Liver (tissue), 9 donors: ENCODE results near the gene TCF12. TPM values are rescaled to one million over a fixed set of nuclear protein-coding genes. Genes with fewer than 3 reads are reported as not detected.

ENCODE experiments used
- DNase-seq: peaks from one replicate; pipeline ENCODE4 v3.0.0-alpha.2; 2017; ENCODE audit warnings: low spot score
- H3K27ac ChIP-seq, 2 donors: one replicate each; pipeline ENCODE4 v1.7.0; 2013; ENCODE audit warnings: inconsistent platforms in 2 of 2, low read length in 2 of 2, control low read depth in 1 of 2, low read depth in 1 of 2, mild to moderate bottlenecking in 1 of 2
- H3K27me3 ChIP-seq, 4 donors: one replicate each; pipeline versions ENCODE4 v1.6.1 to v1.7.0; 2013; ENCODE audit warnings: low read length in 3 of 4, inconsistent platforms in 1 of 4, mild to moderate bottlenecking in 1 of 4, moderate library complexity in 1 of 4; ENCODE audit not compliant: control insufficient read depth in 4 of 4, insufficient read depth in 4 of 4
- H3K36me3 ChIP-seq, 4 donors: one replicate each; pipeline versions ENCODE4 v1.6.1 to v1.7.0; 2013; ENCODE audit warnings: low read length in 3 of 4, mild to moderate bottlenecking in 3 of 4, low read depth in 1 of 4, moderate library complexity in 1 of 4; ENCODE audit not compliant: control insufficient read depth in 4 of 4, insufficient read depth in 3 of 4
- H3K4me1 ChIP-seq, 4 donors: one replicate each; pipeline versions ENCODE4 v1.6.1 to v1.7.0; 2013; ENCODE audit warnings: low read length in 3 of 4, mild to moderate bottlenecking in 3 of 4, moderate library complexity in 1 of 4; ENCODE audit not compliant: control insufficient read depth in 4 of 4, insufficient read depth in 4 of 4
- H3K4me3 ChIP-seq, 3 donors: one replicate each; pipeline versions ENCODE4 v1.6.1 to v1.7.0; 2013; ENCODE audit warnings: low read length in 3 of 3, control low read depth in 1 of 3, low read depth in 1 of 3, mild to moderate bottlenecking in 1 of 3
- H3K9ac ChIP-seq, 2 donors: one replicate each; pipeline ENCODE4 v1.7.0; 2013; ENCODE audit warnings: low read length in 2 of 2, mild to moderate bottlenecking in 2 of 2, moderate library complexity in 2 of 2, control low read depth in 1 of 2, low read depth in 1 of 2
- H3K9me3 ChIP-seq, 4 donors: one replicate each; pipeline versions ENCODE4 v1.6.1 to v1.7.0; 2013; ENCODE audit warnings: low read length in 3 of 4; ENCODE audit not compliant: control insufficient read depth in 4 of 4
- EGR1 ChIP-seq, 2 donors: IDR thresholded peaks; 2 replicates each; pipeline ENCODE4 v1.6.1; 2016 to 2018; ENCODE audit warnings: antibody characterized with exemption in 2 of 2, low read depth in 2 of 2
- FOXA1 ChIP-seq: IDR thresholded peaks from 2 replicates; pipeline ENCODE4 v1.6.1; 2016; ENCODE audit warnings: antibody characterized with exemption
- GABPA ChIP-seq, 2 donors: IDR thresholded peaks in 1 of 2; conservative IDR thresholded peaks in 1 of 2; 2 replicates each; pipeline ENCODE4 v1.6.1; 2016; ENCODE audit warnings: antibody characterized with exemption in 2 of 2, mild to moderate bottlenecking in 1 of 2, moderate library complexity in 1 of 2
- HNF4G ChIP-seq: IDR thresholded peaks from 2 replicates; pipeline ENCODE4 v1.6.1; 2016; ENCODE audit warnings: antibody characterized with exemption
- JUND ChIP-seq, 2 donors: IDR thresholded peaks; 2 replicates each; pipeline ENCODE4 v1.6.1; 2016; ENCODE audit warnings: antibody characterized with exemption in 2 of 2
- NR2F2 ChIP-seq: IDR thresholded peaks from 2 replicates; pipeline ENCODE4 v1.6.1; 2016; ENCODE audit warnings: antibody characterized with exemption
- RAD21 ChIP-seq, 2 donors: IDR thresholded peaks; 2 replicates each; pipeline ENCODE4 v1.6.1; 2016; ENCODE audit warnings: antibody characterized with exemption in 2 of 2, mild to moderate bottlenecking in 2 of 2
- RXRA ChIP-seq, 2 donors: IDR thresholded peaks; 2 replicates each; pipeline ENCODE4 v1.6.1; 2017 to 2018; ENCODE audit warnings: antibody characterized with exemption in 2 of 2, mild to moderate bottlenecking in 1 of 2
- SP1 ChIP-seq: IDR thresholded peaks from 2 replicates; pipeline ENCODE4 v1.6.1; 2018; ENCODE audit warnings: antibody characterized with exemption, mild to moderate bottlenecking
- TAF1 ChIP-seq: conservative IDR thresholded peaks from 2 replicates; pipeline ENCODE4 v1.6.1; 2016; ENCODE audit warnings: antibody characterized with exemption, mild to moderate bottlenecking
- YY1 ChIP-seq: IDR thresholded peaks from 2 replicates; pipeline ENCODE4 v1.6.1; 2016; ENCODE audit warnings: antibody characterized with exemption, mild to moderate bottlenecking
- WGBS: extraction: QIAGEN DNeasy Blood & Tissue Kit; methylation state at CpG from one replicate; pipeline ENCODE4 v1.1.7; 2013; 5-methylcytosine and 5-hydroxymethylcytosine counted together
- polyA plus RNA-seq, 2 donors: library from polyadenylated mRNA; stranded (reverse) in 1 of 2; unstranded in 1 of 2; fragments of 200-250 nt in 1 of 2; fragments of >200 nt in 1 of 2; fragmentation: Nextera tagmentation in 1 of 2; extraction: Ambion mirVana in 1 of 2; gene quantifications; one replicate each; pipeline versions ENCODE4 v1.2.1 to v1.2.3, GENCODE V29; 2013 to 2015
- total RNA-seq, 2 donors: library from RNA; depleted of rRNA; stranded (reverse); fragments of >200 nt; gene quantifications; one replicate each; pipeline ENCODE4 v1.2.3, GENCODE V29; 2014
- TF ChIP-seq, protein P1 (sequence below): IDR thresholded peaks from 2 replicates; pipeline ENCODE4 v1.6.1; 2016; ENCODE audit warnings: antibody characterized with exemption
- TF ChIP-seq, protein P2 (sequence below): IDR thresholded peaks from 2 replicates; pipeline ENCODE4 v1.6.1; 2016; ENCODE audit warnings: antibody characterized with exemption
- TF ChIP-seq, protein P3 (sequence below): IDR thresholded peaks from 2 replicates; pipeline ENCODE4 v1.6.1; 2016; ENCODE audit warnings: antibody characterized with exemption, mild to moderate bottlenecking
- TF ChIP-seq, protein P4 (sequence below): IDR thresholded peaks from 2 replicates; pipeline ENCODE4 v1.6.1; 2016; ENCODE audit warnings: antibody characterized with exemption
- TF ChIP-seq, protein P5 (sequence below): fragments of 150-350 bp; IDR thresholded peaks from 2 replicates; pipeline ENCODE4 v1.5.1; 2017; ENCODE audit warnings: improper control_type of control experiment, low read depth, low read length; ENCODE audit not compliant: missing input control
- donor health status: healthy.
- donor health status: healthy.
- donor health status: healthy.
- donor health status: healthy.
- donor health status: healthy.

TCF12 gene
- total and polyA plus RNA-seq, 4 donors = 8.7 to 38.3 (median 22.3) TPM

DNA sequence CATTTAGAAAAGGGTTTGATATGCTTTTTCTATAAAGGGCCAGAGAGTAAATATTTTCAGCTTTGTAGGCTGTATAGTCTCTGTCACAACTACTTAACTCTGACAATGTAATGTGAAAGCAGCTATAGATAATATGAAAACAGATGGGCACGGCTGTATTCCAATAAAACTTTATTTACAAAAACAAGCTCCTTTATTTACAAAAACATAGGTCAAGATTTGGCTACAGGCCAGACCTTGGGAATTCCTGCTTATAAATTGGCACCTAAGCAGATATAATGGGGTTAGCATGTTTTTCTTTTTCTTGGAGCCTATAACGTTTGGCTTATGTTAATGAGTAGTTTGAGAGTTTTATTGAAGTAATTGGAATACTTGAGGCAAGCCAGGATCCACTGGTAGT is 338.5 kb downstream of the TCF12 start:
- H3K9me3 ChIP-seq = no peaks in the 10 kb centered on the region
- peaks cover under 1 to 12% (median 9%) of the 10 kb centered on the region in 4 donors for H3K36me3 ChIP-seq
- 85% methylated on average over 2 of the region's 2 CpGs for WGBS
- H3K4me1 ChIP-seq = no peaks in the 10 kb centered on the region
- TF ChIP-seq GABPA (IDR thresholded peaks at IDR 0.05 in 1 of 2, conservative IDR thresholded peaks at IDR 0.05 in 1 of 2) (no peak), FOXA1 (no peak), RXRA (IDR thresholded peaks at IDR 0.05) (no peak), RAD21 (IDR thresholded peaks at IDR 0.05) (no peak), TAF1 (no peak), HNF4G (no peak), SP1 (no peak), YY1 (no peak), NR2F2 (no peak), EGR1 (IDR thresholded peaks at IDR 0.05; ENCODE audit: low read depth in 2 of 2) (no peak)
- TF ChIP-seq, protein P1, sequence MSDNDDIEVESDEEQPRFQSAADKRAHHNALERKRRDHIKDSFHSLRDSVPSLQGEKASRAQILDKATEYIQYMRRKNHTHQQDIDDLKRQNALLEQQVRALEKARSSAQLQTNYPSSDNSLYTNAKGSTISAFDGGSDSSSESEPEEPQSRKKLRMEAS = no peak
- TF ChIP-seq, protein P2, sequence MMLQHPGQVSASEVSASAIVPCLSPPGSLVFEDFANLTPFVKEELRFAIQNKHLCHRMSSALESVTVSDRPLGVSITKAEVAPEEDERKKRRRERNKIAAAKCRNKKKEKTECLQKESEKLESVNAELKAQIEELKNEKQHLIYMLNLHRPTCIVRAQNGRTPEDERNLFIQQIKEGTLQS = no peak
- TF ChIP-seq, protein P3, sequence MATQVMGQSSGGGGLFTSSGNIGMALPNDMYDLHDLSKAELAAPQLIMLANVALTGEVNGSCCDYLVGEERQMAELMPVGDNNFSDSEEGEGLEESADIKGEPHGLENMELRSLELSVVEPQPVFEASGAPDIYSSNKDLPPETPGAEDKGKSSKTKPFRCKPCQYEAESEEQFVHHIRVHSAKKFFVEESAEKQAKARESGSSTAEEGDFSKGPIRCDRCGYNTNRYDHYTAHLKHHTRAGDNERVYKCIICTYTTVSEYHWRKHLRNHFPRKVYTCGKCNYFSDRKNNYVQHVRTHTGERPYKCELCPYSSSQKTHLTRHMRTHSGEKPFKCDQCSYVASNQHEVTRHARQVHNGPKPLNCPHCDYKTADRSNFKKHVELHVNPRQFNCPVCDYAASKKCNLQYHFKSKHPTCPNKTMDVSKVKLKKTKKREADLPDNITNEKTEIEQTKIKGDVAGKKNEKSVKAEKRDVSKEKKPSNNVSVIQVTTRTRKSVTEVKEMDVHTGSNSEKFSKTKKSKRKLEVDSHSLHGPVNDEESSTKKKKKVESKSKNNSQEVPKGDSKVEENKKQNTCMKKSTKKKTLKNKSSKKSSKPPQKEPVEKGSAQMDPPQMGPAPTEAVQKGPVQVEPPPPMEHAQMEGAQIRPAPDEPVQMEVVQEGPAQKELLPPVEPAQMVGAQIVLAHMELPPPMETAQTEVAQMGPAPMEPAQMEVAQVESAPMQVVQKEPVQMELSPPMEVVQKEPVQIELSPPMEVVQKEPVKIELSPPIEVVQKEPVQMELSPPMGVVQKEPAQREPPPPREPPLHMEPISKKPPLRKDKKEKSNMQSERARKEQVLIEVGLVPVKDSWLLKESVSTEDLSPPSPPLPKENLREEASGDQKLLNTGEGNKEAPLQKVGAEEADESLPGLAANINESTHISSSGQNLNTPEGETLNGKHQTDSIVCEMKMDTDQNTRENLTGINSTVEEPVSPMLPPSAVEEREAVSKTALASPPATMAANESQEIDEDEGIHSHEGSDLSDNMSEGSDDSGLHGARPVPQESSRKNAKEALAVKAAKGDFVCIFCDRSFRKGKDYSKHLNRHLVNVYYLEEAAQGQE = no peak
- TF ChIP-seq, protein P4, sequence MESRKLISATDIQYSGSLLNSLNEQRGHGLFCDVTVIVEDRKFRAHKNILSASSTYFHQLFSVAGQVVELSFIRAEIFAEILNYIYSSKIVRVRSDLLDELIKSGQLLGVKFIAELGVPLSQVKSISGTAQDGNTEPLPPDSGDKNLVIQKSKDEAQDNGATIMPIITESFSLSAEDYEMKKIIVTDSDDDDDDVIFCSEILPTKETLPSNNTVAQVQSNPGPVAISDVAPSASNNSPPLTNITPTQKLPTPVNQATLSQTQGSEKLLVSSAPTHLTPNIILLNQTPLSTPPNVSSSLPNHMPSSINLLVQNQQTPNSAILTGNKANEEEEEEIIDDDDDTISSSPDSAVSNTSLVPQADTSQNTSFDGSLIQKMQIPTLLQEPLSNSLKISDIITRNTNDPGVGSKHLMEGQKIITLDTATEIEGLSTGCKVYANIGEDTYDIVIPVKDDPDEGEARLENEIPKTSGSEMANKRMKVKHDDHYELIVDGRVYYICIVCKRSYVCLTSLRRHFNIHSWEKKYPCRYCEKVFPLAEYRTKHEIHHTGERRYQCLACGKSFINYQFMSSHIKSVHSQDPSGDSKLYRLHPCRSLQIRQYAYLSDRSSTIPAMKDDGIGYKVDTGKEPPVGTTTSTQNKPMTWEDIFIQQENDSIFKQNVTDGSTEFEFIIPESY = no peak
- TF ChIP-seq, protein P5, sequence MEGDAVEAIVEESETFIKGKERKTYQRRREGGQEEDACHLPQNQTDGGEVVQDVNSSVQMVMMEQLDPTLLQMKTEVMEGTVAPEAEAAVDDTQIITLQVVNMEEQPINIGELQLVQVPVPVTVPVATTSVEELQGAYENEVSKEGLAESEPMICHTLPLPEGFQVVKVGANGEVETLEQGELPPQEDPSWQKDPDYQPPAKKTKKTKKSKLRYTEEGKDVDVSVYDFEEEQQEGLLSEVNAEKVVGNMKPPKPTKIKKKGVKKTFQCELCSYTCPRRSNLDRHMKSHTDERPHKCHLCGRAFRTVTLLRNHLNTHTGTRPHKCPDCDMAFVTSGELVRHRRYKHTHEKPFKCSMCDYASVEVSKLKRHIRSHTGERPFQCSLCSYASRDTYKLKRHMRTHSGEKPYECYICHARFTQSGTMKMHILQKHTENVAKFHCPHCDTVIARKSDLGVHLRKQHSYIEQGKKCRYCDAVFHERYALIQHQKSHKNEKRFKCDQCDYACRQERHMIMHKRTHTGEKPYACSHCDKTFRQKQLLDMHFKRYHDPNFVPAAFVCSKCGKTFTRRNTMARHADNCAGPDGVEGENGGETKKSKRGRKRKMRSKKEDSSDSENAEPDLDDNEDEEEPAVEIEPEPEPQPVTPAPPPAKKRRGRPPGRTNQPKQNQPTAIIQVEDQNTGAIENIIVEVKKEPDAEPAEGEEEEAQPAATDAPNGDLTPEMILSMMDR = no peak
- H3K9ac ChIP-seq = no peak overlapping the region
- DNase-seq = no peak
- no peaks in the 10 kb centered on the region for H3K27me3 ChIP-seq
- no peak overlapping the region for H3K4me3 ChIP-seq
- H3K27ac ChIP-seq = no peak overlapping the region

DNA sequence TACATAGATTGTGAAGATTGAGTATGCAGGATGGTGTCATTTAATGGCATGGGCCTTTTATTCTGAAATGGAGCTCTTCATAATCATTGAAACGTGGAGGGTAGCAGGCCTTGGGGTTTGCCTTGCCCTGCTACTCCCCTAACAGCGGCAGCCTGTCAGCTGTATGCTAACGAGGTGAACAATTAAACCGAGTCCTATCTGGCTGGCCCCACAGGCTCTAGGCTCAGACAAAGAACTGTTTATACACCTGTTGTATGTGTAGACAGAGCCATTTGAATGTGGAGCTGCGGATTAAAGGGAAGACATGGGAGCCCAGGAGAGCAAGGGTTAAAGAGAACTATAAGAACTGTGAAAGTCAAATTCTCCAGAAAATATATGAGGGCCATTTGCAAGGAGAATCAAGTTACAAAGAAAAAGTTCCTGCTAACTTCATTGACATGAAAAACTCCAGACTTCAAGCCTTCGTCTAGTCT is 341.2 kb downstream of the TCF12 start:
- no peaks in the 10 kb centered on the region for H3K9me3 ChIP-seq
- H3K4me1 ChIP-seq = no peaks in the 10 kb centered on the region
- H3K4me3 ChIP-seq = no peak overlapping the region
- H3K27me3 ChIP-seq = no peaks in the 10 kb centered on the region
- DNase-seq = no peak
- H3K27ac ChIP-seq = no peak overlapping the region
- WGBS = 65% methylated on average over 6 of the region's 6 CpGs
- peaks cover 4 to 20% (median 15%) of the 10 kb centered on the region in 4 donors for H3K36me3 ChIP-seq
- no peak overlapping the region for H3K9ac ChIP-seq
- TF ChIP-seq EGR1 (IDR thresholded peaks at IDR 0.05; ENCODE audit: low read depth in 2 of 2) (no peak), JUND (IDR thresholded peaks at IDR 0.05) (no peak), RXRA (IDR thresholded peaks at IDR 0.05) (no peak), SP1 (no peak), NR2F2 (no peak), YY1 (no peak), FOXA1 (no peak)
- TF ChIP-seq, protein P5 = no peak
- TF ChIP-seq, protein P2 = no peak
- TF ChIP-seq, protein P1 = no peak
- TF ChIP-seq, protein P4 = no peak
